Activated CD8-positive, alpha-beta T cell treated with anti-CD3 and anti-CD28 coated beads, Interleukin-2, amount 10 ng/mL, durations not matched to agents 7 days and 5 days (primary cell): ENCODE measurements around the gene PILRB. TPM values are rescaled to one million over a fixed set of nuclear protein-coding genes. Genes with fewer than 3 reads are reported as not detected.
"Not testable (repeated sequence)": the region's sequence is repeated elsewhere in the genome, so short reads cannot be mapped to it uniquely, and the experiment has no call there.

Experiments
- ATAC-seq: fragments of 150-1000 bp; cut with Tn5 transposase; one replicate; pipeline ENCODE4 v1.10.0; 2021; ENCODE audit warnings: moderate library complexity
- CTCF ChIA-PET: fragments of 350-600 bp; sonication (Branson Sonifier 250); formaldehyde crosslinking; loops from one replicate; lab custom pipeline; 2021; ENCODE audit warnings: antibody characterized with exemption; lab: Charles Lee
- POLR2A ChIA-PET: fragments of 350-600 bp; sonication (Branson Sonifier 250); formaldehyde crosslinking; loops from one replicate; lab custom pipeline; 2021; ENCODE audit warnings: antibody characterized with exemption; lab: Charles Lee
- DNase-seq: peaks from one replicate; pipeline ENCODE4 v3.0.0-alpha.2; 2020
- H3K27ac Mint-ChIP-seq: one replicate; pipeline ENCODE4 v1.8.0; 2021; ENCODE audit warnings: mild to moderate bottlenecking, mixed read lengths
- H3K27me3 Mint-ChIP-seq: one replicate; pipeline ENCODE4 v1.8.0; 2021; ENCODE audit warnings: low read depth, mixed read lengths
- H3K36me3 Mint-ChIP-seq: one replicate; pipeline ENCODE4 v1.8.0; 2021; ENCODE audit warnings: low read depth, mixed read lengths
- H3K4me1 Mint-ChIP-seq: one replicate; pipeline ENCODE4 v1.8.0; 2021; ENCODE audit warnings: low read depth, mixed read lengths
- H3K4me3 Mint-ChIP-seq: one replicate; pipeline ENCODE4 v1.8.0; 2021; ENCODE audit warnings: mild to moderate bottlenecking, mixed read lengths
- H3K9me3 Mint-ChIP-seq: one replicate; pipeline ENCODE4 v1.8.0; 2022; ENCODE audit warnings: mixed read lengths; ENCODE audit not compliant: insufficient read depth
- total RNA-seq, 2 experiments: library from RNA; stranded (reverse); gene quantifications; one replicate each; pipeline ENCODE4 v1.2.3, GENCODE V29; 2021

The PILRB gene
- total RNA-seq, 2 experiments from 2014 or later, result 75.7 to 77.2 TPM

DNA sequence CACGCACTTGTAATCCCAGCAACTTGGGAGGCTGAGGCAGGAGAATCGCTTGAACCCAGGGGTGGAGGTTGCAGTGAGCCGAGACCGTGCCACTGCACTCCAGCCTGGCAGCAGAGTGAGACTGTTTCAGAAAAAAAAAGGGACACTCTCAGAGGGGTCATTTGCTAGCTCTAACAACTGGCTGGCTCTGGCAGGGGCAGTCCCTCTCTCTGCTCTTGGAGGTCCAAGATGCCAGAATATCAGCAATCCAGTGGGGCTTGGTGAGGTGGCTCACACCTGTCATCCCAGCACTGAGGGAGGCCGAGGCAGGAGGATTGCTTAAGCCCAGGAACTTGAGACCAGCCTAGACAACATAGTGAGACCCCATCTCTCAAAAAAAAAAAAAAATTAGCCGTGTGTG, 12.8 kb downstream of the PILRB start:
- H3K9me3 Mint-ChIP-seq, result no peaks in the 10 kb centered on the region
- no peak for DNase-seq
- no peak overlapping the region for H3K4me3 Mint-ChIP-seq
- H3K4me1 Mint-ChIP-seq, result peaks cover 68% of the 10 kb centered on the region
- peak overlapping the region; percentile 92 for H3K27ac Mint-ChIP-seq
- peaks cover 13% of the 10 kb centered on the region for H3K36me3 Mint-ChIP-seq
- H3K27me3 Mint-ChIP-seq, result no peaks in the 10 kb centered on the region
- ChIA-PET POLR2A (no interaction called here), CTCF (no interaction called here)
- no peak for ATAC-seq

DNA sequence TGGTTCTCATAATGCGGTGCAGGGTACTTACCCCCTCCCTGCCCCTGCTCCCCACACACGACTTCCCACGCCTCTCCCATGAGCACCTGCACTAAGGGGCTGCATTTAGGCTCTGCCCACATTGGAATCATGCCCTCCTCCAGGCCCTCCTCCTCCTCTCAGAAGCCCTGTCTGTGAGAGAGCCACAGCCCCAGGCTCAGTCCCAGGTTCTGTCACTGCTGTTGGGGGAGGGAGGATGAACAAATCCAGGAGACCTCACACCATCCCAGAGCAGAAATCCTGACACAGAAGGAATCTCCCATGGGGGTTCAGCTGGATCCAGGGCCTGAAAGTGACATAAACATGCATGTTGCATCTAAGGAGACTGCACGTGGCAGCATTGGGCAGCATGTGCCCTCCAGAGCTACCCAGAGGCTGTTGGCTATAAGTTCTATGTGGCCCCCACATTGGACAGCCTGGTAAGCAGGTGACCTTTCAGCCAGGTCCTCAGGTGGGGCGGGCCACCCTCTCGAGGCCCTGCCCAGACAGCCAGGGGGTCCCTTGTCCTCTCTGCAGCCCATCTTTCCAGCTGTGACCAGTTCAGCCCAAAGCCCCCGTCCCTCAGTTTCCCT, 13.7 kb downstream of the PILRB start:
- Mint-ChIP-seq H3K36me3 (peaks cover 12% of the 10 kb centered on the region), H3K9me3 (no peaks in the 10 kb centered on the region), H3K4me1 (peaks cover 60% of the 10 kb centered on the region), H3K4me3 (no peak overlapping the region), H3K27ac (peak overlapping the region; percentile 92), H3K27me3 (no peaks in the 10 kb centered on the region)
- ATAC-seq (peak; percentile 5), DNase-seq (no peak)
- ChIA-PET CTCF (no interaction called here), POLR2A (no interaction called here)

DNA sequence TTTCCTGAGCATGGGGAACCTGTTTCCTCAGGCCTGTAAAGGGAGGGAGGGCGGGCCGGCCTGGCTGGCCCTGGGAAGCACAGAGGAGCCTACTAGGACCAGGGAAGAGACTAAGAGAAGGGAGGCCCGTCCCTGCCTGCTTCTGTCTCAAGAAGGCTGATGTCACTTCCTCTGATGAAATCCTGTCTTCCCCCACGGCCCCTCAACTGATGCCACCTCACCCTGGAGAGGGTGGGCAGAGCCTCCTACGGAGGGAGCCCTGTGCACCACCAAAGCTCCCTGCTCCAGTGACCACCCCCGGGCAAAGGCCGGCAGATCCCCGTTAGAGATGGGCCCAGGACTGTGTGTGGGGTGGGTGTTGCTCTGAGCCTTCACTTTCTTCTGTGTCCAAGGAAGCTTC, 14.3 kb downstream of the PILRB start:
- DNase-seq (peak; percentile 50), ATAC-seq (peak; percentile 45)
- H3K9me3 Mint-ChIP-seq, result no peaks in the 10 kb centered on the region
- POLR2A ChIA-PET, result no interaction called here
- H3K27ac Mint-ChIP-seq, result peak overlapping the region; percentile 92
- no peaks in the 10 kb centered on the region for H3K27me3 Mint-ChIP-seq
- H3K4me3 Mint-ChIP-seq, result peak overlapping the region; percentile 3
- CTCF ChIA-PET, result no interaction called here
- H3K36me3 Mint-ChIP-seq, result peaks cover 9% of the 10 kb centered on the region
- peaks cover 56% of the 10 kb centered on the region for H3K4me1 Mint-ChIP-seq

DNA sequence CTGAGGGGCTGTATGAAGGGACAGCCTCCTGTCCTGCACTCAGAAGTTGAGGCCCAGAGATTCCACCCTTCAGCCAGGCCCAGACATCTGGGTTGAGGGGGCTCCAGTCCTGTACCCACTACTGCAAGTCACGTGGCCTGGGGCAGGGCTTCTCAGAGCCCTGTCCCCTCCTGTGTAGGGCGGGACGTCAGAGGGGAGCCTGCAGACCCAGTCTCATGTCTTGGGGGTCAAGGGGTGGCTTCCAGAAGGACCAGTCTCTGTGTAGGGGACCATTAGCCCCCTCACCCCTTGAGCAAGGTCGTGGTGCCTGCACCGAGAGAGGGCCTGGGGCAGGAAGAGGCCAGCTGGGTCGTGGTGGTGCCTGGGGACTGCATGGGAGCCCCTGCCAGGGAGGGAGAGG, 14.8 kb downstream of the PILRB start:
- peak overlapping the region; percentile 92 for H3K27ac Mint-ChIP-seq
- ChIA-PET CTCF (interaction anchor here (3.4 kb wide), 1 partner anchor 34 kb away, joined by 17 read pairs; no protein-coding TSS in a partner anchor), POLR2A (no interaction called here)
- peaks cover 55% of the 10 kb centered on the region for H3K4me1 Mint-ChIP-seq
- ATAC-seq (no peak), DNase-seq (no peak)
- H3K4me3 Mint-ChIP-seq, result no peak overlapping the region
- no peaks in the 10 kb centered on the region for H3K9me3 Mint-ChIP-seq
- H3K36me3 Mint-ChIP-seq, result peaks cover 6% of the 10 kb centered on the region
- no peaks in the 10 kb centered on the region for H3K27me3 Mint-ChIP-seq

DNA sequence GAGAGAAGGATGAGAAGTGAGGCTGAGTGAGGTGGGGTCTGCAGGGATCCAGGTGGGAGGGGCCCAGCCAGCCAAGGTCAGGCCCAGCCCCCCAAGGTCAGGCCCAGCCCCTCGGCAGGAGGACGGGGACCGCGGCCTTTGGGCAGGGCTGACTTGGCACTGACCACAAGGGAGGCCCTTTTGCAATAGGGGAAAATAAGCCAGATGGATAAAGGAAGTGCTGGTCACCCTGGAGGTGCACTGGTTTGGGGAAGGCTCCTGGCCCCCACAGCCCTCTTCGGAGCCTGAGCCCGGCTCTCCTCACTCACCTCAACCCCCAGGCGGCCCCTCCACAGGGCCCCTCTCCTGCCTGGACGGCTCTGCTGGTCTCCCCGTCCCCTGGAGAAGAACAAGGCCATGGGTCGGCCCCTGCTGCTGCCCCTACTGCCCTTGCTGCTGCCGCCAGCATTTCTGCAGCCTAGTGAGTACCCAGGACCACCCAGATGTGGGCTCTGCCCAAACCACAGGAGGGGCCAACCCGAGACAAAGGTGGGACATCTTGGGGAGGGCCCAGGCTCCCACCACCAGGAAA, 15.4 kb downstream of the PILRB start, which contains the start of gene PILRA:
TSS of gene PILRA (plus strand) at position 227 of the 571 bp plus-strand sequence. CDS start at position 397, 170 bp downstream.
- H3K27me3 Mint-ChIP-seq, result no peaks in the 10 kb centered on the region
- DNase-seq (no peak), ATAC-seq (no peak)
- H3K4me3 Mint-ChIP-seq, result peak within 1 kb of the TSS; percentile 3
- H3K9me3 Mint-ChIP-seq, result no peaks in the 10 kb centered on the region
- H3K4me1 Mint-ChIP-seq, result peaks cover 52% of the 10 kb centered on the region
- H3K36me3 Mint-ChIP-seq, result peaks cover 7% of the 10 kb centered on the region
- POLR2A ChIA-PET, result no interaction called here
- peak within 1 kb of the TSS; percentile 92 for H3K27ac Mint-ChIP-seq
- CTCF ChIA-PET, result interaction anchor here (3.4 kb wide), 1 partner anchor 34 kb away, joined by 17 read pairs; no protein-coding TSS in a partner anchor

DNA sequence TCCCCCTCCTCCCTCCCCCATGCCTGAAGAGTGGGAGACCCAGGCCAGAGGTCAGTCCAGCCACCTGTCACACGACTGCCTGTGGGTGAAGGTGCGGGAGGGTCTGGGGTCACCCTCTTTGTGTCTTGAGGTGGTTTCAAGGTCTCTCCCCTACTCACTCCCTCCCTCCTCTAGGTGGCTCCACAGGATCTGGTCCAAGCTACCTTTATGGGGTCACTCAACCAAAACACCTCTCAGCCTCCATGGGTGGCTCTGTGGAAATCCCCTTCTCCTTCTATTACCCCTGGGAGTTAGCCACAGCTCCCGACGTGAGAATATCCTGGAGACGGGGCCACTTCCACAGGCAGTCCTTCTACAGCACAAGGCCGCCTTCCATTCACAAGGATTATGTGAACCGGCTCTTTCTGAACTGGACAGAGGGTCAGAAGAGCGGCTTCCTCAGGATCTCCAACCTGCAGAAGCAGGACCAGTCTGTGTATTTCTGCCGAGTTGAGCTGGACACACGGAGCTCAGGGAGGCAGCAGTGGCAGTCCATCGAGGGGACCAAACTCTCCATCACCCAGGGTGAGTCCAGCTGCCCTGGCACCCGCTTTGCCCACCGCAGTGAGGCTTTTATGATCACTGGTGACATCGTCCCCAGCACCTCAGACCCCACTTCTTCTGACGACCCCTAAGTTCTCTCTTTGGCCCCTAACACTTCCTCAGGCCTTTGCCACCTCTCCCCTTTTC, 16.1 kb downstream of the PILRB start:
- H3K4me3 Mint-ChIP-seq, H3K27me3 Mint-ChIP-seq, H3K9me3 Mint-ChIP-seq, H3K36me3 Mint-ChIP-seq, DNase-seq: not testable (repeated sequence)
- peaks cover 45% of the 10 kb centered on the region for H3K4me1 Mint-ChIP-seq
- ChIA-PET CTCF (interaction anchor here (0.9 to 3.4 kb wide), 3 partner anchors 11 to 33 kb away, joined by 3 to 17 read pairs (median 6); no protein-coding TSS in a partner anchor), POLR2A (interaction anchor here (0.5 to 1.4 kb wide), 2 partner anchors 15 to 55 kb away, joined by 3 to 5 read pairs; partner anchors contain the start of gene ZCWPW1)
- H3K27ac Mint-ChIP-seq, result peak overlapping the region; percentile 88
- peak; percentile 20 for ATAC-seq

DNA sequence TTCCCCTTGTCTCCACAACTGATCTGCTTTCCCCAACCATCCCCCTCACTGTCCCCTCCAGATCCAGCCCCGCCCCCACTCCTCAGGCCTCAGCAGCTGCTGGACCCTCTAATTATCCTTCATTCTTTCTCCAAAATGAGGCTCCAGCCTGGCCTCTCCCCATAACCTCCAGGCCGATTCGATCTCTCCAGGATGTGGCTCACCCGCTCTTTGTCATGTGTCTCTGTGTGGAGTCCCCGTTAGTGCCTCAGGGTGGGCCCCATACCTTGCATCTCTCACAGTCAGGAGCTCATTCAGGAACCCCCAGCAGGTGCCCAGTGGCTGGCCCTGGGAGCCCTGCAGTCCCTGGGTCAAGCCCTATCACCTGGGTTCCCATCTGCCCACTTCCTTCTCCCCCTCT, 16.7 kb downstream of the PILRB start:
- Mint-ChIP-seq H3K27ac (peak overlapping the region; percentile 88), H3K4me1 (peaks cover 40% of the 10 kb centered on the region), H3K27me3 (no peaks in the 10 kb centered on the region), H3K4me3 (peak overlapping the region; percentile 27), H3K9me3 (no peaks in the 10 kb centered on the region), H3K36me3 (peaks cover 5% of the 10 kb centered on the region)
- ATAC-seq (peak; percentile 72), DNase-seq (peak; percentile 60)
- ChIA-PET POLR2A (interaction anchor here (0.5 to 1.4 kb wide), 2 partner anchors 14 to 54 kb away, joined by 3 to 5 read pairs; partner anchors contain the start of gene ZCWPW1), CTCF (interaction anchor here (0.9 to 3.4 kb wide), 3 partner anchors 10 to 32 kb away, joined by 3 to 17 read pairs (median 6); no protein-coding TSS in a partner anchor)

DNA sequence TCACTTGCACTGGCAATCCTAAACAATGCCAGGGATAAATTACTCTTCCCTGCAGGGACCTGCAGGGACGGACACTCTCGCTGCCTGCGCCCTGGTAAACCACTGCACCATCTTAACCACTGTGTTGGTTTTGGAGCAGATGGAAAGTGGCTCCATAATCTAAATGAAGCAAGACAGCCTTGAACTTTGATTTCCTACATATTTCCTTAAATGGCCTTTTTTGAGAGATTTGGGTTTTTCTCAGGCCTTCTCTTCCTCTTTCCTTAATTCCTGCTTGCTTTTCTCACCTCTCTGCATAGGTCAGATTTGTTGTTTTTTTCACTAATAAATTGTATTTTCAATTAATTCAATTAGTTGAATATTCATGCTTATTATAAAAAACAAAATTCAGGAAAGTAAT, 18.1 kb downstream of the PILRB start:
- CTCF ChIA-PET, result interaction anchor here (3.4 kb wide), 1 partner anchor 31 kb away, joined by 17 read pairs; no protein-coding TSS in a partner anchor
- H3K27me3 Mint-ChIP-seq, result no peaks in the 10 kb centered on the region
- peaks cover 39% of the 10 kb centered on the region for H3K4me1 Mint-ChIP-seq
- POLR2A ChIA-PET, result no interaction called here
- H3K9me3 Mint-ChIP-seq, result no peaks in the 10 kb centered on the region
- DNase-seq (no peak), ATAC-seq (no peak)
- H3K36me3 Mint-ChIP-seq, result peaks cover 3% of the 10 kb centered on the region
- H3K4me3 Mint-ChIP-seq, result no peak overlapping the region
- no peak overlapping the region for H3K27ac Mint-ChIP-seq

DNA sequence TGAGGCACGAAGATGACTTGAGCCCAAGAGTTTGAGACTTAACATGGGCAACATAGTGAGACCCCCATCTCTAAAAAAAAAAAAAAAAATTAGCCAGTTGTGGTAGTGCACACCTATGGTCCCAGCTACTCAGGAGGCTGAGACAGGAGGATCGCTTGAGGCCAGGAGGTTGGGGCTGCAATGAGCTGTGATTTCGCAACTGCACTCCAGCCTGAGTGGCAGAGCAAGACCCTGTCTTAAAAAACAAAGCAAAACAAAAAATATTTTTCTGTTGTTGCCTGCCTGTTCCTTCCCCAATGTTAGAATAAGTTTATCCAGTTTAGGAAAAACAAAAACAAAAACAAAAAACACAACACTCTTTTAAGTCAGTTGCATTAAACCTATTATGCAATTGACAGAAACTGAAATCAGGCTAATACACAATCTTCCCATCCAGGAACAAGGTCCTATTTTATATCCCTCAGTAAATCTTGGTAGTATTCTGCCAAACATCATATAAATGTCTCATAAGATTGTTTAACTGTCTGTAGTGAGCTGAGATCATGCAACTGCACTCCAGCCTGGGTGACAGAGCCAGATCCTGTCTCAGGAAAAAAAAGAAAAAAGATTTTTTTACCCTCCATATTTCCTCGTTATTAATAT, 20.3 kb downstream of the PILRB start:
- H3K4me3 Mint-ChIP-seq, result no peak overlapping the region
- H3K27ac Mint-ChIP-seq, result no peak overlapping the region
- H3K27me3 Mint-ChIP-seq, result peaks cover 2% of the 10 kb centered on the region
- peaks cover 3% of the 10 kb centered on the region for H3K36me3 Mint-ChIP-seq
- DNase-seq (no peak), ATAC-seq (no peak)
- ChIA-PET POLR2A (no interaction called here), CTCF (no interaction called here)
- peaks cover 30% of the 10 kb centered on the region for H3K4me1 Mint-ChIP-seq
- no peaks in the 10 kb centered on the region for H3K9me3 Mint-ChIP-seq

DNA sequence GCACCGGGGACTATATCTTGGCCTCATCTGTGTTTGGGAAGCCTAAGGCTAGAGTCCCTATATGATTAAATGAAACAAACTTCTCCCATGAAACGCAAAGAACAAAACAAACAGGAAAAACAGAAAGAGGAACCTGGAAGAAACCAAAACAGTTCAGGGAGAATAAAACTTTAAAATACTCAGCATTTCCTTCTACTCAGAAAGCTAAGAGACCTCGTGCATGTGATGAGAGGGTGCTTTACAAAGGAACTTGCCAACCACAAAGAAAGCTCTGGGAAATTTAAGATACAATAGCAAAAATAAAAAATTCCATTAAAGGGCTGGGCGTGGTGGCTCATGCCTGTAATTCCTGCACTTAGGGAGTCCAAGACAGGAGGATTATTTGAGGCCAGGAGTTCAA, 22.3 kb downstream of the PILRB start:
- ATAC-seq (no peak), DNase-seq (no peak)
- ChIA-PET POLR2A (no interaction called here), CTCF (no interaction called here)
- Mint-ChIP-seq H3K36me3 (peaks cover 3% of the 10 kb centered on the region), H3K27me3 (peaks cover 9% of the 10 kb centered on the region), H3K27ac (no peak overlapping the region), H3K4me1 (peaks cover 16% of the 10 kb centered on the region), H3K4me3 (no peak overlapping the region), H3K9me3 (no peaks in the 10 kb centered on the region)

DNA sequence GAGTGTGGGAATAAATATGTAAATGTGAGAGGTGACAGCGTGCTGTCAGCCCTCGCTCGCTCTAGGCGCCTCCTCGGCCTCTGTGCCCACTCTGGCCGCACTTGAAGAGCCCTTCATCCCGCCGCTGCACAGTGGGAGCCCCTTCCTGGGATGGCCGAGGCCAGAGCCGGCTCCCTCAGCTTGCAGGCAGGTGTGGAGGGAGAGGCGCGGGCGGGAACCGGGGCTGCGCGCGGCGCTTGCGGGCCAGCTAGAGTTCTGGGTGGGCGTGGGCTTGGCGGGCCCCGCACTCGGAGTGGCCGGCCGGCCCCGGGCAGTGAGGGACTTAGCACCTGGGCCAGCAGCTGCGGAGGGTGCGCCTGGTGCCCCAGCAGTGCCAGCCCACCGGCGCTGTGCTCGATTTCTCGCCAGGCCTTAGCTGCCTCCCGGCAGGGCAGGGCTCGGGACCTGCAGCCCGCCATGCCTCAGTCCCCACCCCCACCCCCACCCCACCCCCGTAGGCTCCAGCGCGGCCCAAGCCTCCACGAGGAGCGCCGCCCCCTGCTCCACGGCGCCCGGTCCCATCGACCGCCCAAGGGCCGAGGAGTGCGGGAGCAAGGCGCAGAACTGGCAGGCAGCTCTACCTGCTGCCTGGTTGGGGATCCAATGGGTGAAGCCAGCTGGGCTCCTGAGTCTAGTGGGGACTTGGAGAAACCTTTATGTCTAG, 23.8 kb downstream of the PILRB start:
- H3K36me3 Mint-ChIP-seq, H3K4me3 Mint-ChIP-seq, DNase-seq, CTCF ChIA-PET, H3K27ac Mint-ChIP-seq, H3K27me3 Mint-ChIP-seq, H3K9me3 Mint-ChIP-seq, ATAC-seq: not testable (repeated sequence)
- H3K4me1 Mint-ChIP-seq, result peaks cover 11% of the 10 kb centered on the region
- POLR2A ChIA-PET, result interaction anchor here (0.6 to 0.8 kb wide), 3 partner anchors 48 to 200 kb away, joined by 3 to 4 read pairs (median 3); no protein-coding TSS in a partner anchor
